ENCODE data around the gene JADE1.

The JADE1 gene

GRCh38 chr4:128844931-128845330 is 35.4 kb downstream of the JADE1 start:
- H2AFZ ChIP-seq (ENCODE audit: low read length, unreplicated experiment), result no peak overlapping the region
- no peak overlapping the region for H3K27ac ChIP-seq (ENCODE audit: low read depth, low read length)
- H3K79me2 ChIP-seq (ENCODE audit: control insufficient read depth, insufficient read depth, low read length, unreplicated experiment), result peaks cover 48% of the 10 kb centered on the region
- peaks cover 11% of the 10 kb centered on the region for H3K36me3 ChIP-seq (ENCODE audit: insufficient read depth, low read length)
- H3K27me3 ChIP-seq (ENCODE audit: insufficient read depth, low read length), result no peaks in the 10 kb centered on the region
- H3K4me1 ChIP-seq (ENCODE audit: control insufficient read depth, insufficient read depth, low read length, unreplicated experiment), result peaks cover 11% of the 10 kb centered on the region
- H3K4me3 ChIP-seq (ENCODE audit: low read depth, low read length), result no peak overlapping the region

GRCh38 chr4:128846063-128846462 is 36.6 kb downstream of the JADE1 start:
- H3K79me2 ChIP-seq (ENCODE audit: control insufficient read depth, insufficient read depth, low read length, unreplicated experiment), result peaks cover 37% of the 10 kb centered on the region

GRCh38 chr4:128847082-128847724 is 37.7 kb downstream of the JADE1 start:
- Histone ChIP-seq H3K27ac (ENCODE audit: low read depth, low read length) (no peak overlapping the region), H3K27me3 (ENCODE audit: insufficient read depth, low read length) (no peaks in the 10 kb centered on the region), H3K36me3 (ENCODE audit: insufficient read depth, low read length) (peaks cover 6% of the 10 kb centered on the region; the same call in 1 of the 2 replicates), H3K4me3 (ENCODE audit: low read depth, low read length) (no peak overlapping the region), H2AFZ (ENCODE audit: low read length, unreplicated experiment) (no peak overlapping the region), H3K79me2 (ENCODE audit: control insufficient read depth, insufficient read depth, low read length, unreplicated experiment) (peaks cover 28% of the 10 kb centered on the region), H3K4me1 (ENCODE audit: control insufficient read depth, insufficient read depth, low read length, unreplicated experiment) (peaks cover 11% of the 10 kb centered on the region)

More at GRCh38 chr4:128846063-128846462, 36.6 kb downstream of the JADE1 start:
- peaks cover 7% of the 10 kb centered on the region; the same call in 1 of the 2 replicates for H3K36me3 ChIP-seq (ENCODE audit: insufficient read depth, low read length)
- no peak overlapping the region for H2AFZ ChIP-seq (ENCODE audit: low read length, unreplicated experiment)
- no peak overlapping the region for H3K27ac ChIP-seq (ENCODE audit: low read depth, low read length)
- H3K27me3 ChIP-seq (ENCODE audit: insufficient read depth, low read length), result no peaks in the 10 kb centered on the region
- H3K4me3 ChIP-seq (ENCODE audit: low read depth, low read length), result no peak overlapping the region
- H3K4me1 ChIP-seq (ENCODE audit: control insufficient read depth, insufficient read depth, low read length, unreplicated experiment), result peaks cover 11% of the 10 kb centered on the region

- H3K36me3 ChIP-seq (ENCODE audit: insufficient read depth, low read length), result peaks cover 6% of the 10 kb centered on the region; the same call in 1 of the 2 replicates
- H3K27me3 ChIP-seq (ENCODE audit: insufficient read depth, low read length), result no peaks in the 10 kb centered on the region
- H3K4me1 ChIP-seq (ENCODE audit: control insufficient read depth, insufficient read depth, low read length, unreplicated experiment), result peaks cover 11% of the 10 kb centered on the region
- H3K27ac ChIP-seq (ENCODE audit: low read depth, low read length), result no peak overlapping the region
- H2AFZ ChIP-seq (ENCODE audit: low read length, unreplicated experiment), result no peak overlapping the region
- H3K79me2 ChIP-seq (ENCODE audit: control insufficient read depth, insufficient read depth, low read length, unreplicated experiment), result peaks cover 28% of the 10 kb centered on the region
- no peak overlapping the region for H3K4me3 ChIP-seq (ENCODE audit: low read depth, low read length)
These were observed 39.0 kb downstream of the JADE1 start for GRCh38 chr4:128848461-128848860.

- peaks cover 11% of the 10 kb centered on the region for H3K4me1 ChIP-seq (ENCODE audit: control insufficient read depth, insufficient read depth, low read length, unreplicated experiment)
- no peak overlapping the region for H3K27ac ChIP-seq (ENCODE audit: low read depth, low read length)
- H3K27me3 ChIP-seq (ENCODE audit: insufficient read depth, low read length), result no peaks in the 10 kb centered on the region
- no peak overlapping the region for H2AFZ ChIP-seq (ENCODE audit: low read length, unreplicated experiment)
- H3K4me3 ChIP-seq (ENCODE audit: low read depth, low read length), result no peak overlapping the region
- H3K36me3 ChIP-seq (ENCODE audit: insufficient read depth, low read length), result peaks cover 4% of the 10 kb centered on the region; the same call in 1 of the 2 replicates
- peaks cover 19% of the 10 kb centered on the region for H3K79me2 ChIP-seq (ENCODE audit: control insufficient read depth, insufficient read depth, low read length, unreplicated experiment)
These were observed 40.8 kb downstream of the JADE1 start for GRCh38 chr4:128850252-128850651.

- Histone ChIP-seq H3K79me2 (ENCODE audit: control insufficient read depth, insufficient read depth, low read length, unreplicated experiment) (peaks cover 2% of the 10 kb centered on the region), H3K27me3 (ENCODE audit: insufficient read depth, low read length) (no peaks in the 10 kb centered on the region), H2AFZ (ENCODE audit: low read length, unreplicated experiment) (no peak overlapping the region), H3K27ac (ENCODE audit: low read depth, low read length) (no peak overlapping the region), H3K4me3 (ENCODE audit: low read depth, low read length) (no peak overlapping the region), H3K36me3 (ENCODE audit: insufficient read depth, low read length) (peaks cover 21% of the 10 kb centered on the region; the same call in 1 of the 2 replicates), H3K4me1 (ENCODE audit: control insufficient read depth, insufficient read depth, low read length, unreplicated experiment) (peaks cover 5% of the 10 kb centered on the region)
These were observed 44.2 kb downstream of the JADE1 start for GRCh38 chr4:128853741-128854140.

GRCh38 chr4:128854433-128854832 is 44.9 kb downstream of the JADE1 start:
- Histone ChIP-seq H2AFZ (ENCODE audit: low read length, unreplicated experiment) (no peak overlapping the region), H3K79me2 (ENCODE audit: control insufficient read depth, insufficient read depth, low read length, unreplicated experiment) (peaks cover 2% of the 10 kb centered on the region), H3K36me3 (ENCODE audit: insufficient read depth, low read length) (peaks cover 21% of the 10 kb centered on the region; the same call in 1 of the 2 replicates), H3K4me1 (ENCODE audit: control insufficient read depth, insufficient read depth, low read length, unreplicated experiment) (peaks cover 12% of the 10 kb centered on the region), H3K27me3 (ENCODE audit: insufficient read depth, low read length) (no peaks in the 10 kb centered on the region), H3K27ac (ENCODE audit: low read depth, low read length) (no peak overlapping the region), H3K4me3 (ENCODE audit: low read depth, low read length) (no peak overlapping the region)

- Histone ChIP-seq H3K4me1 (ENCODE audit: control insufficient read depth, insufficient read depth, low read length, unreplicated experiment) (peaks cover 18% of the 10 kb centered on the region), H3K4me3 (ENCODE audit: low read depth, low read length) (no peak overlapping the region), H2AFZ (ENCODE audit: low read length, unreplicated experiment) (no peak overlapping the region), H3K79me2 (ENCODE audit: control insufficient read depth, insufficient read depth, low read length, unreplicated experiment) (peaks cover 2% of the 10 kb centered on the region), H3K27ac (ENCODE audit: low read depth, low read length) (no peak overlapping the region), H3K27me3 (ENCODE audit: insufficient read depth, low read length) (no peaks in the 10 kb centered on the region), H3K36me3 (ENCODE audit: insufficient read depth, low read length) (peaks cover 24% of the 10 kb centered on the region)
These were observed 46.1 kb downstream of the JADE1 start for GRCh38 chr4:128855621-128856020.

GRCh38 chr4:128856246-128856645 is 46.7 kb downstream of the JADE1 start:
- Histone ChIP-seq H3K79me2 (ENCODE audit: control insufficient read depth, insufficient read depth, low read length, unreplicated experiment) (peaks cover 2% of the 10 kb centered on the region), H3K27ac (ENCODE audit: low read depth, low read length) (no peak overlapping the region)

GRCh38 chr4:128858879-128859671 is 49.6 kb downstream of the JADE1 start:
- Histone ChIP-seq H3K27ac (ENCODE audit: low read depth, low read length) (no peak overlapping the region), H3K4me1 (ENCODE audit: control insufficient read depth, insufficient read depth, low read length, unreplicated experiment) (peaks cover 18% of the 10 kb centered on the region), H3K4me3 (ENCODE audit: low read depth, low read length) (no peak overlapping the region), H3K27me3 (ENCODE audit: insufficient read depth, low read length) (no peaks in the 10 kb centered on the region), H3K79me2 (ENCODE audit: control insufficient read depth, insufficient read depth, low read length, unreplicated experiment) (peaks cover 5% of the 10 kb centered on the region), H2AFZ (ENCODE audit: low read length, unreplicated experiment) (no peak overlapping the region), H3K36me3 (ENCODE audit: insufficient read depth, low read length) (peaks cover 30% of the 10 kb centered on the region)

More at GRCh38 chr4:128856246-128856645, 46.7 kb downstream of the JADE1 start:
- H3K4me1 ChIP-seq (ENCODE audit: control insufficient read depth, insufficient read depth, low read length, unreplicated experiment), result peaks cover 18% of the 10 kb centered on the region
- H3K4me3 ChIP-seq (ENCODE audit: low read depth, low read length), result no peak overlapping the region
- no peak overlapping the region for H2AFZ ChIP-seq (ENCODE audit: low read length, unreplicated experiment)
- peaks cover 30% of the 10 kb centered on the region for H3K36me3 ChIP-seq (ENCODE audit: insufficient read depth, low read length)
- H3K27me3 ChIP-seq (ENCODE audit: insufficient read depth, low read length), result no peaks in the 10 kb centered on the region

Measured in ACC112 (cell line).